Ovary (tissue), 9 donors: Measurements from ENCODE around the gene SESTD1. TPM values are rescaled to one million over a fixed set of nuclear protein-coding genes. Genes with fewer than 3 reads are reported as not detected.

Source experiments
- DNase-seq, 5 donors: peaks; one replicate each; pipeline ENCODE4 v3.0.0-alpha.2; 2019 to 2020
- H3K27ac ChIP-seq, 2 donors: fragments of 200-600 bp; one replicate each; pipeline versions ENCODE4 v1.5.1 to v1.8.0; 2019 to 2022
- H3K27me3 ChIP-seq: fragments of 200-600 bp; one replicate; pipeline ENCODE4 v1.8.0; 2022
- H3K36me3 ChIP-seq: fragments of 200-600 bp; sonication (generic); one replicate; pipeline ENCODE4 v1.5.1; 2019
- H3K4me1 ChIP-seq: one replicate; pipeline ENCODE4 v1.8.1; 2013; ENCODE audit warnings: mild to moderate bottlenecking, moderate library complexity; ENCODE audit not compliant: insufficient read depth
- H3K4me3 ChIP-seq: fragments of 200-600 bp; sonication (generic); one replicate; pipeline ENCODE4 v1.5.1; 2017
- H3K9me3 ChIP-seq, 2 donors: fragments of 200-600 bp in 1 of 2; sonication (generic) in 1 of 2; one replicate each; pipeline versions ENCODE4 v1.5.1 to v1.8.1; 2013 to 2019; ENCODE audit warnings: mild to moderate bottlenecking in 1 of 2, moderate library complexity in 1 of 2
- EP300 ChIP-seq: sonication (generic); formaldehyde crosslinking; IDR thresholded peaks from one replicate; pipeline ENCODE4 v1.6.1; 2017; ENCODE audit warnings: antibody characterized with exemption
- POLR2A ChIP-seq: fragments of 450-650 bp; IDR thresholded peaks from one replicate; pipeline ENCODE4 v1.6.1; 2017; ENCODE audit warnings: antibody characterized with exemption, mild to moderate bottlenecking, moderate library complexity
- WGBS, 3 donors: extraction: QIAGEN DNeasy Blood & Tissue Kit in 1 of 3; methylation state at CpG; one replicate each; pipeline versions ENCODE4 v1.1.5 to v1.1.7; 2013 to 2017; 5-methylcytosine and 5-hydroxymethylcytosine counted together
- intact Hi-C, 4 donors: fragments of 100-400 bp; cut with DNase I; formaldehyde crosslinking; loops; one replicate each; pipeline versions ENCODE4 v1.11.0 to v1.15.1; 2022 to 2023
- polyA plus RNA-seq, 2 donors: library from polyadenylated mRNA; stranded (reverse); fragments of 200-250 nt in 1 of 2; fragments of 350-450 nt in 1 of 2; fragmentation: Illumina TruSeq in 1 of 2; extraction: RNeasy Lipid Tissue Mini Kit (QIAGEN cat#74804) in 1 of 2; gene quantifications; one replicate each; pipeline ENCODE4 v1.2.3, GENCODE V29; 2013 to 2014
- total RNA-seq, 7 donors: library from RNA; depleted of rRNA in 2 of 7; stranded (reverse); fragments of >200 nt in 2 of 7; fragmentation: NEBNext Ultra II Directional in 3 of 7; extraction: Animal tissue kit (Norgen Biotek cat#: 25700) in 3 of 7; gene quantifications; one replicate each; pipeline versions ENCODE4 v1.1.0 to v1.2.4, GENCODE V29; 2016 to 2023
- TF ChIP-seq, protein P1 (sequence below), 3 donors: fragments of 450-650 bp in 2 of 3; fragments of 200-600 bp in 1 of 3; IDR thresholded peaks; one replicate each; pipeline versions ENCODE4 v1.5.1 to v1.8.0; 2016 to 2022; ENCODE audit warnings: antibody characterized with exemption in 3 of 3, mild to moderate bottlenecking in 1 of 3
- donor health status: DM: no; HTN: no; CAD: no; lungs with moderate emphysema.
- donor health status: DM: no; HTN: no; CAD: no.
- donor health status: Bipolar disorder and iron deficiency.
- donor health status: DM: yes; HTN: yes; CAD: no.
- donor health status: DM: no; HTN: no; CAD: no.
- donor health status: DM: yes; HTN: yes; CAD: no.

SESTD1 gene
- total and polyA plus RNA-seq, 9 donors = 6.9 to 54.2 (median 39.3) TPM

DNA sequence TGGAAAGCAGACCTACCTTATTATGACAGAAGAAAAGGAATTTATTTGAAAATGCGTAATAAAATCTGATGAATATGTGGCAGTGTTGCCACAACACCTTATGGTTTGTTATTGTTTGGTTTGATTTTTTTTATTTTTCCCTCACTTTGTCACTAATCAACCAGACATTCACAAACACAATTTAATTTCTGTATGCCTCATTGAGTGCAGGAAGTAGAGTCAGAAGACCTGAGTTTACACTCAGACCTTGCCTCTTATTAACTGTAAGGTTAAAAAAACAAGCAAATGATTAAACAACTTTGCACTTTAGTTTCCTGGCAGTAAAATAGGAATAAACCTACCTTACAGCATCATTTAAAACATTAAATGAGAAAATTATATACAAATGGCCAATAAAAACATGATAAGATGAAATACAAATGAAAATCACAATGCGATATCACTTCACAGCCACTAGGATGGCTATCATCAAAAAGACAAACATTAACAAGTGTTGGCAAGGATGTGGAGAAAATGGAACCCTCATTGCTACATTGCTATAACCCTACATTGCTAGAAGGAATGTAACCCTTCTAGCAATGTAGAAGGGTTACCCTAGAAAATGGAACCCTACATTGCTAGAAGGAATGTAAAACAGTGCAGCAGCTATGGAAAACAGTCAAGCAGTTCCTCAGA lies 3.3 kb downstream of the SESTD1 start:
- H3K4me1 ChIP-seq = no peaks in the 10 kb centered on the region
- intact Hi-C loops = no loop called here
- H3K4me3 ChIP-seq = no peak overlapping the region
- no peaks in the 10 kb centered on the region for H3K36me3 ChIP-seq
- no peaks in the 10 kb centered on the region for H3K27me3 ChIP-seq
- no peak for DNase-seq
- H3K27ac ChIP-seq = no peak overlapping the region
- 47 to 98% (median 50%) methylated on average over 2 of the region's 2 CpGs for WGBS, 3 donors
- no peaks in the 10 kb centered on the region for H3K9me3 ChIP-seq
- TF ChIP-seq EP300 = no peak
- TF ChIP-seq, protein P1, sequence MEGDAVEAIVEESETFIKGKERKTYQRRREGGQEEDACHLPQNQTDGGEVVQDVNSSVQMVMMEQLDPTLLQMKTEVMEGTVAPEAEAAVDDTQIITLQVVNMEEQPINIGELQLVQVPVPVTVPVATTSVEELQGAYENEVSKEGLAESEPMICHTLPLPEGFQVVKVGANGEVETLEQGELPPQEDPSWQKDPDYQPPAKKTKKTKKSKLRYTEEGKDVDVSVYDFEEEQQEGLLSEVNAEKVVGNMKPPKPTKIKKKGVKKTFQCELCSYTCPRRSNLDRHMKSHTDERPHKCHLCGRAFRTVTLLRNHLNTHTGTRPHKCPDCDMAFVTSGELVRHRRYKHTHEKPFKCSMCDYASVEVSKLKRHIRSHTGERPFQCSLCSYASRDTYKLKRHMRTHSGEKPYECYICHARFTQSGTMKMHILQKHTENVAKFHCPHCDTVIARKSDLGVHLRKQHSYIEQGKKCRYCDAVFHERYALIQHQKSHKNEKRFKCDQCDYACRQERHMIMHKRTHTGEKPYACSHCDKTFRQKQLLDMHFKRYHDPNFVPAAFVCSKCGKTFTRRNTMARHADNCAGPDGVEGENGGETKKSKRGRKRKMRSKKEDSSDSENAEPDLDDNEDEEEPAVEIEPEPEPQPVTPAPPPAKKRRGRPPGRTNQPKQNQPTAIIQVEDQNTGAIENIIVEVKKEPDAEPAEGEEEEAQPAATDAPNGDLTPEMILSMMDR (IDR thresholded peaks at IDR 0.05) = no peak
- TF ChIP-seq POLR2A = no peak

DNA sequence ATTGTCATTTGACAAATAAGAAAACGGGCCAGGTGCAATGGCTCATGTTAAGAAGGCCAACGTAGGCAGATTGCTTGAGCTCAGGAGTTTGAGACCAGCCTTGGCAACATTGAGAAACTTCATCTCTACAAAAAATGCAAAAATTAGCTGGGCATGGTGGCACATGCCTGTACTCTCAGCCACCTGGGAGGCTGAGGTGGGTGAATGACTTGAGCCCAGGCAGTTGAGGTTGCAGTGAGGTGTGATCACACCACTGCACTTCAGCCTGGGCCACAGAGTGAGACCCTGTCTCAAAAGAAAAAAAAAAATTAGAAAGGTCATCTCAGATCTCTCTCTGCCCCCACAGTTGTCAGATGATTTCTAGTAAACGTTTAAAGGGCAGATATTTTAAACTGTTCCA lies 4.4 kb downstream of the SESTD1 start:
- WGBS, 3 donors = 66 to 75% (median 72%) methylated on average over 3 of the region's 3 CpGs
- H3K4me1 ChIP-seq = no peaks in the 10 kb centered on the region

DNA sequence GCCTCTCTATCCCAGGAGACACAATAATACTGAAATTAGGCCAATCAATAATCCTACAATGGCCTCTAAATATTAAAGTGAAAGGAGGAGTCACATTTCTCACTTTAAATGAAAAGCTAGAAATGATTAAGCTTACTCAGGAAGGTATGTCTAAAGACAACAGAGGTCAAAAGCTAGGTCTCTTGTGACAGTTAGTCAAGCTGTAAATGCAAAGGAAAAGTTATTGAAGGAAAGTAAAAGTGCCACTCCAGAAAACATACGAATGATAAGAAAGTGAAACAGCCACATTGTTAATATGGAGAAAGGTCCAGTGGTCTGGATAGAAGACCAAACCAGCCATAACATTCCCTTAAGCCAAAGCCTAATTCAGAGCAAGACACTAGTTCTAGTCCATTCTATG lies 9.5 kb downstream of the SESTD1 start:
- no peaks in the 10 kb centered on the region for H3K36me3 ChIP-seq
- no peak overlapping the region for H3K27ac ChIP-seq
- TF ChIP-seq EP300 (no peak), POLR2A (no peak)
- TF ChIP-seq, protein P1 (IDR thresholded peaks at IDR 0.05) = no peak
- H3K4me3 ChIP-seq = no peak overlapping the region
- H3K4me1 ChIP-seq = no peaks in the 10 kb centered on the region
- H3K9me3 ChIP-seq = no peaks in the 10 kb centered on the region
- H3K27me3 ChIP-seq = no peaks in the 10 kb centered on the region
- intact Hi-C loops = no loop called here
- WGBS, 3 donors = 88 to 98% (median 97%) methylated on average over 1 of the region's 1 CpG
- no peak for DNase-seq

More for the DNA sequence above, 4.4 kb downstream of the SESTD1 start:
- no peak overlapping the region for H3K27ac ChIP-seq
- no peaks in the 10 kb centered on the region for H3K27me3 ChIP-seq
- DNase-seq = no peak
- no peaks in the 10 kb centered on the region for H3K9me3 ChIP-seq
- TF ChIP-seq POLR2A (no peak), EP300 (no peak)
- TF ChIP-seq, protein P1 (IDR thresholded peaks at IDR 0.05) = no peak
- intact Hi-C loops = no loop called here
- no peaks in the 10 kb centered on the region for H3K36me3 ChIP-seq
- H3K4me3 ChIP-seq = no peak overlapping the region

DNA sequence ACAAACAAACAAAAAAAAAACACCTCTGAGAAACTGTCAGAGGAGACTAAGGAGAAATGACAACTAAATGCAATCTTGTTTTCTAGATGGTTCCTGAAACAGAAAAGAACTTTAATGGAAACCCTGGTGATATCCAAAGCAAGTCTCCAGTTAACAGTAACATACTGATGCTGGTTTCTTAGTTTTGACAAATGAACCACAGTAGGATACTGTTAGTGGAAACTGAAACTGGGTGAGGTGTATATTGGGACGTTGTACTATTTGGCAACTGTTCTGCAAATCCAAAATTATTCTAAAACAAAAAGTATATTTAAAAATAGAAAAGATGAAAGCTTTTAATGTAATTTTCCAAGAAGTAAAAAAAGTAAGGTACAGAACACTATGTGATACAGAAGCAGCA lies 11.4 kb downstream of the SESTD1 start:
- Histone ChIP-seq H3K27ac (no peak overlapping the region), H3K4me3 (no peak overlapping the region), H3K4me1 (no peaks in the 10 kb centered on the region), H3K27me3 (no peaks in the 10 kb centered on the region), H3K36me3 (no peaks in the 10 kb centered on the region), H3K9me3 (no peaks in the 10 kb centered on the region)
- TF ChIP-seq POLR2A = no peak
- TF ChIP-seq, protein P1 (IDR thresholded peaks at IDR 0.05) = no peak
- TF ChIP-seq EP300 = no peak
- 11 to 17% (median 13%) methylated on average over 1 of the region's 1 CpG for WGBS, 3 donors
- intact Hi-C loops = no loop called here
- no peak for DNase-seq
